HG02623 (cell line): ENCODE data around the gene DHRS7B.

Experiments used
- ATAC-seq: cut with Tn5 transposase; IDR thresholded peaks from one replicate; pipeline ENCODE4 v1.9.1; 2021; ENCODE audit warnings: moderate library complexity; ENCODE audit not compliant: unreplicated experiment

DHRS7B gene

GRCh38 chr17:21149621-21150020 is 22.9 kb downstream of the DHRS7B start:
- ATAC-seq: no peak

GRCh38 chr17:21152731-21153130 is 26.0 kb downstream of the DHRS7B start:
- no peak for ATAC-seq

GRCh38 chr17:21157586-21158370 is 31.0 kb downstream of the DHRS7B start:
- no peak for ATAC-seq

GRCh38 chr17:21160401-21160800 is 33.6 kb downstream of the DHRS7B start:
- ATAC-seq: no peak

- ATAC-seq: no peak
Observed at GRCh38 chr17:21161498-21162393, 35.0 kb downstream of the DHRS7B start.

GRCh38 chr17:21162394-21162775 is 35.6 kb downstream of the DHRS7B start:
- ATAC-seq: no peak

- no peak for ATAC-seq
Observed at GRCh38 chr17:21163101-21163500, 36.3 kb downstream of the DHRS7B start.

GRCh38 chr17:21164216-21164615 is 37.5 kb downstream of the DHRS7B start:
- no peak for ATAC-seq

GRCh38 chr17:21164620-21165019 is 37.9 kb downstream of the DHRS7B start:
- ATAC-seq: no peak

- no peak for ATAC-seq
Observed at GRCh38 chr17:21165922-21166594, 39.3 kb downstream of the DHRS7B start.

- no peak for ATAC-seq
Observed at GRCh38 chr17:21166595-21167210, 39.9 kb downstream of the DHRS7B start.

- no peak for ATAC-seq
Observed at GRCh38 chr17:21167303-21167702, 40.5 kb downstream of the DHRS7B start.

GRCh38 chr17:21168555-21168865 is 41.7 kb downstream of the DHRS7B start:
- ATAC-seq: no peak

- no peak for ATAC-seq
Observed at GRCh38 chr17:21169496-21169895, 42.7 kb downstream of the DHRS7B start.

- ATAC-seq: no peak
Observed at GRCh38 chr17:21170809-21171208, 44.0 kb downstream of the DHRS7B start.

GRCh38 chr17:21171309-21171922 is 44.7 kb downstream of the DHRS7B start:
- ATAC-seq: no peak

- ATAC-seq: no peak
Observed at GRCh38 chr17:21171970-21172510, 45.3 kb downstream of the DHRS7B start.

GRCh38 chr17:21172846-21173245 is 46.1 kb downstream of the DHRS7B start:
- ATAC-seq: no peak

- ATAC-seq: no peak
Observed at GRCh38 chr17:21173543-21173942, 46.8 kb downstream of the DHRS7B start.

GRCh38 chr17:21174186-21174585 is 47.4 kb downstream of the DHRS7B start:
- no peak for ATAC-seq

- ATAC-seq: no peak
Observed at GRCh38 chr17:21174713-21175112, 47.9 kb downstream of the DHRS7B start.
